Prostate gland (tissue), 2 donors: ENCODE measurements around the gene ZNF232.
"Not testable (repeated sequence)": the region's sequence is repeated elsewhere in the genome, so short reads cannot be mapped to it uniquely, and the experiment has no call there.

Source experiments
- CTCF ChIP-seq, 4 experiments: fragments of 200-600 bp in 2 of 4; fragments of 450-650 bp in 2 of 4; sonication (generic) in 2 of 4; IDR thresholded peaks; 1 replicate in 3 of 4; 2 replicates in 1 of 4; pipeline ENCODE4 v1.5.1; 2016 to 2019; ENCODE audit warnings: antibody characterized with exemption in 4 of 4, mild to moderate bottlenecking in 2 of 4, moderate library complexity in 2 of 4
- POLR2A ChIP-seq: fragments of 450-650 bp; IDR thresholded peaks from one replicate; pipeline ENCODE4 v1.6.1; 2016; ENCODE audit warnings: antibody characterized with exemption, mild to moderate bottlenecking

GRCh38 chr17:5138198-5138544 is 26.5 kb upstream of the ZNF232 start:
- TF ChIP-seq POLR2A; CTCF (IDR thresholded peaks at IDR 0.05): not testable (repeated sequence)
